ENCODE results near the gene KATNBL1. TPM values are rescaled to one million over a fixed set of nuclear protein-coding genes. Genes with fewer than 3 reads are reported as not detected.

KATNBL1 gene
- polyA plus RNA-seq, 1 of the 3 experiments (the other 2 are of a cell fraction), result 13.8 TPM

- no peak for TF ChIP-seq RXRA (IDR thresholded peaks at IDR 0.05; ENCODE audit: borderline replicate concordance, low read depth)
- TF ChIP-seq FOXM1 (IDR thresholded peaks at IDR 0.05; ENCODE audit: low read depth), result no peak
- TF ChIP-seq MAX (IDR thresholded peaks at IDR 0.05; ENCODE audit: low read depth), result no peak
- no peak for TF ChIP-seq NRF1 (IDR thresholded peaks at IDR 0.05; ENCODE audit: low read depth, low read length)
- no peak for TF ChIP-seq REST (IDR thresholded peaks at IDR 0.05; ENCODE audit: low read depth, low read length)
- TF ChIP-seq CTCF (IDR thresholded peaks at IDR 0.05), result peak; percentile 82
- TF ChIP-seq JUND (IDR thresholded peaks at IDR 0.05), result no peak
- TF ChIP-seq SMC3 (IDR thresholded peaks at IDR 0.05; ENCODE audit: low read depth, low read length), result peak; percentile 35
- no peak for TF ChIP-seq USF1 (IDR thresholded peaks at IDR 0.05; ENCODE audit: borderline replicate concordance, low read depth)
Measured at GRCh38 chr15:34241376-34242330, 31.8 kb upstream of the KATNBL1 start (continued).

GRCh38 chr15:34240537-34240936 lies 30.6 kb upstream of the KATNBL1 start:
- 86% methylated on average over 3 of the region's 3 CpGs for WGBS (ENCODE audit: low lambda C conversion rate)
- TF ChIP-seq PBX3 (IDR thresholded peaks at IDR 0.05), result no peak
- TF ChIP-seq ELF1 (IDR thresholded peaks at IDR 0.05), result no peak
- TF ChIP-seq RAD21 (IDR thresholded peaks at IDR 0.05; ENCODE audit: low read length), result no peak
- TF ChIP-seq RXRA (IDR thresholded peaks at IDR 0.05; ENCODE audit: borderline replicate concordance, low read depth), result no peak
- TF ChIP-seq EP300 (IDR thresholded peaks at IDR 0.05; ENCODE audit: borderline replicate concordance in 1 of 2, low read depth in 1 of 2, low read length in 1 of 2), result no peak
- no peak for TF ChIP-seq TCF12 (IDR thresholded peaks at IDR 0.05)
- TF ChIP-seq NRF1 (IDR thresholded peaks at IDR 0.05; ENCODE audit: low read depth, low read length), result no peak
- TF ChIP-seq USF2 (IDR thresholded peaks at IDR 0.05; ENCODE audit: borderline replicate concordance, low read depth, low read length), result no peak
- no peak for TF ChIP-seq FOSL2 (IDR thresholded peaks at IDR 0.05; ENCODE audit: borderline replicate concordance, low read depth)
- no peak for TF ChIP-seq MAX (IDR thresholded peaks at IDR 0.05; ENCODE audit: low read depth)
- no peak for TF ChIP-seq GATA2 (CRISPR knock-in tag; IDR thresholded peaks at IDR 0.05)
- no peak for TF ChIP-seq POLR2AphosphoS5 (IDR thresholded peaks at IDR 0.05; ENCODE audit: low read depth, low read length)
- no peak for TF ChIP-seq MEF2A (IDR thresholded peaks at IDR 0.05; ENCODE audit: borderline replicate concordance, low read depth)
- TF ChIP-seq RCOR1 (IDR thresholded peaks at IDR 0.05; ENCODE audit: low read length), result no peak
- no peaks in the 10 kb centered on the region for H3K9me3 ChIP-seq
- no peaks in the 10 kb centered on the region for H3K27me3 ChIP-seq (ENCODE audit: insufficient read depth)
- H3K4me3 ChIP-seq (ENCODE audit: low read depth in 2 of 2, low read length in 1 of 2), result no peak overlapping the region
- POLR2A ChIA-PET, result no interaction called here
- peak overlapping the region; percentile 58; the same call in 1 of the 2 replicates for H3K4me2 ChIP-seq
- CTCF ChIA-PET, result interaction anchor here (0.7 to 4.8 kb wide), 14 partner anchors 7 to 179 kb away, joined by 3 to 73 read pairs (median 7); partner anchors contain the start of genes EMC4, LPCAT4, NOP10 and NUTM1
- no peak overlapping the region for H2AFZ ChIP-seq (ENCODE audit: low read depth)
- H3K27ac ChIP-seq (ENCODE audit: low read depth in 2 of 2, low read length in 1 of 2), result peak overlapping the region in 1 of 2 experiments; percentile 97; a peak in 2 of 4 replicates
- H3K4me1 ChIP-seq (ENCODE audit: control insufficient read depth in 1 of 2, insufficient read depth in 2 of 2, low read depth in 1 of 2, low read length in 1 of 2), result peaks cover 0 to 13% of the 10 kb centered on the region in 2 experiments; a peak in 2 of 4 replicates
- peaks cover 7 to 17% of the 10 kb centered on the region in 2 experiments for H3K36me3 ChIP-seq (replicated peaks in 1 of 2; ENCODE audit: control insufficient read depth in 1 of 2, insufficient read depth in 2 of 2, low read length in 1 of 2)
- H3K9ac ChIP-seq, result no peak overlapping the region; the same call in 1 of the 2 replicates
- H3F3A ChIP-seq (replicated peaks; ENCODE audit: insufficient read depth), result peaks cover 32% of the 10 kb centered on the region
- H4K20me1 ChIP-seq (ENCODE audit: insufficient read depth), result no peaks in the 10 kb centered on the region
- no peaks in the 10 kb centered on the region for H3K9me2 ChIP-seq
- no peaks in the 10 kb centered on the region for H3K79me2 ChIP-seq (ENCODE audit: insufficient read depth)
- no peak for DNase-seq
